ENCODE results near the gene TNFSF11.

The TNFSF11 gene

GRCh38 chr13:42615691-42616090 lies 41.7 kb downstream of the TNFSF11 start:
- Histone ChIP-seq H3K9me3 (ENCODE audit: insufficient read depth, low read depth, low read length) (no peaks in the 10 kb centered on the region), H3K79me2 (ENCODE audit: insufficient read depth, low read length) (no peaks in the 10 kb centered on the region), H3K9me2 (replicated peaks; ENCODE audit: low read depth, low read length) (no peaks in the 10 kb centered on the region), H3K9ac (ENCODE audit: low read depth, low read length, poor library complexity, severe bottlenecking) (no peak overlapping the region), H3K4me2 (ENCODE audit: low read depth, low read length, poor library complexity, severe bottlenecking) (no peak overlapping the region), H3K27me3 (ENCODE audit: insufficient read depth, low read length, poor library complexity, severe bottlenecking) (no peaks in the 10 kb centered on the region), H4K20me1 (ENCODE audit: insufficient read depth, low read length, poor library complexity, severe bottlenecking) (no peaks in the 10 kb centered on the region), H3K4me3 (ENCODE audit: low read length, poor library complexity, severe bottlenecking) (no peak overlapping the region), H3K4me1 (ENCODE audit: insufficient read depth, low read length, poor library complexity, severe bottlenecking) (no peaks in the 10 kb centered on the region), H3F3A (ENCODE audit: low read depth) (no peaks in the 10 kb centered on the region), H3K36me3 (ENCODE audit: insufficient read depth, low read length) (no peaks in the 10 kb centered on the region), H2AFZ (ENCODE audit: low read length) (no peak overlapping the region)
- TF ChIP-seq EZH2phosphoT487 (IDR thresholded peaks at IDR 0.05; ENCODE audit: borderline replicate concordance): no peak
- TF ChIP-seq, protein P1, sequence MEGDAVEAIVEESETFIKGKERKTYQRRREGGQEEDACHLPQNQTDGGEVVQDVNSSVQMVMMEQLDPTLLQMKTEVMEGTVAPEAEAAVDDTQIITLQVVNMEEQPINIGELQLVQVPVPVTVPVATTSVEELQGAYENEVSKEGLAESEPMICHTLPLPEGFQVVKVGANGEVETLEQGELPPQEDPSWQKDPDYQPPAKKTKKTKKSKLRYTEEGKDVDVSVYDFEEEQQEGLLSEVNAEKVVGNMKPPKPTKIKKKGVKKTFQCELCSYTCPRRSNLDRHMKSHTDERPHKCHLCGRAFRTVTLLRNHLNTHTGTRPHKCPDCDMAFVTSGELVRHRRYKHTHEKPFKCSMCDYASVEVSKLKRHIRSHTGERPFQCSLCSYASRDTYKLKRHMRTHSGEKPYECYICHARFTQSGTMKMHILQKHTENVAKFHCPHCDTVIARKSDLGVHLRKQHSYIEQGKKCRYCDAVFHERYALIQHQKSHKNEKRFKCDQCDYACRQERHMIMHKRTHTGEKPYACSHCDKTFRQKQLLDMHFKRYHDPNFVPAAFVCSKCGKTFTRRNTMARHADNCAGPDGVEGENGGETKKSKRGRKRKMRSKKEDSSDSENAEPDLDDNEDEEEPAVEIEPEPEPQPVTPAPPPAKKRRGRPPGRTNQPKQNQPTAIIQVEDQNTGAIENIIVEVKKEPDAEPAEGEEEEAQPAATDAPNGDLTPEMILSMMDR (conservative IDR thresholded peaks at IDR 0.05; ENCODE audit: low read length): no peak

GRCh38 chr13:42617221-42617620 lies 43.3 kb downstream of the TNFSF11 start:
- no peaks in the 10 kb centered on the region for H3K4me1 ChIP-seq (ENCODE audit: insufficient read depth, low read length, poor library complexity, severe bottlenecking)
- TF ChIP-seq, protein P1 (conservative IDR thresholded peaks at IDR 0.05; ENCODE audit: low read length): no peak
- TF ChIP-seq EZH2phosphoT487 (IDR thresholded peaks at IDR 0.05; ENCODE audit: borderline replicate concordance): no peak
- H3K4me2 ChIP-seq (ENCODE audit: low read depth, low read length, poor library complexity, severe bottlenecking): no peak overlapping the region
- no peak overlapping the region for H2AFZ ChIP-seq (ENCODE audit: low read length)
- H3K9me2 ChIP-seq (replicated peaks; ENCODE audit: low read depth, low read length): no peaks in the 10 kb centered on the region
- no peaks in the 10 kb centered on the region for H3K9me3 ChIP-seq (ENCODE audit: insufficient read depth, low read depth, low read length)
- H4K20me1 ChIP-seq (ENCODE audit: insufficient read depth, low read length, poor library complexity, severe bottlenecking): no peaks in the 10 kb centered on the region
- no peaks in the 10 kb centered on the region for H3K27me3 ChIP-seq (ENCODE audit: insufficient read depth, low read length, poor library complexity, severe bottlenecking)
- H3K79me2 ChIP-seq (ENCODE audit: insufficient read depth, low read length): no peaks in the 10 kb centered on the region
- H3K4me3 ChIP-seq (ENCODE audit: low read length, poor library complexity, severe bottlenecking): no peak overlapping the region
- no peaks in the 10 kb centered on the region for H3K36me3 ChIP-seq (ENCODE audit: insufficient read depth, low read length)
- no peaks in the 10 kb centered on the region for H3F3A ChIP-seq (ENCODE audit: low read depth)
- no peak overlapping the region for H3K9ac ChIP-seq (ENCODE audit: low read depth, low read length, poor library complexity, severe bottlenecking)

- Histone ChIP-seq H3K9ac (ENCODE audit: low read depth, low read length, poor library complexity, severe bottlenecking) (no peak overlapping the region), H3K9me3 (ENCODE audit: insufficient read depth, low read depth, low read length) (no peaks in the 10 kb centered on the region), H3K79me2 (ENCODE audit: insufficient read depth, low read length) (no peaks in the 10 kb centered on the region), H3K4me1 (ENCODE audit: insufficient read depth, low read length, poor library complexity, severe bottlenecking) (no peaks in the 10 kb centered on the region), H3K27me3 (ENCODE audit: insufficient read depth, low read length, poor library complexity, severe bottlenecking) (no peaks in the 10 kb centered on the region), H3K4me2 (ENCODE audit: low read depth, low read length, poor library complexity, severe bottlenecking) (no peak overlapping the region), H3K36me3 (ENCODE audit: insufficient read depth, low read length) (no peaks in the 10 kb centered on the region), H2AFZ (ENCODE audit: low read length) (no peak overlapping the region), H3K9me2 (replicated peaks; ENCODE audit: low read depth, low read length) (no peaks in the 10 kb centered on the region), H3K4me3 (ENCODE audit: low read length, poor library complexity, severe bottlenecking) (no peak overlapping the region), H4K20me1 (ENCODE audit: insufficient read depth, low read length, poor library complexity, severe bottlenecking) (no peaks in the 10 kb centered on the region), H3F3A (ENCODE audit: low read depth) (no peaks in the 10 kb centered on the region)
- no peak for TF ChIP-seq EZH2phosphoT487 (IDR thresholded peaks at IDR 0.05; ENCODE audit: borderline replicate concordance)
These were observed 50.0 kb downstream of the TNFSF11 start for GRCh38 chr13:42623916-42624315.

- H2AFZ ChIP-seq (ENCODE audit: low read length): no peak overlapping the region
- no peaks in the 10 kb centered on the region for H3K4me1 ChIP-seq (ENCODE audit: insufficient read depth, low read length, poor library complexity, severe bottlenecking)
- H3F3A ChIP-seq (ENCODE audit: low read depth): no peaks in the 10 kb centered on the region
- no peaks in the 10 kb centered on the region for H3K9me3 ChIP-seq (ENCODE audit: insufficient read depth, low read depth, low read length)
- no peaks in the 10 kb centered on the region for H3K36me3 ChIP-seq (ENCODE audit: insufficient read depth, low read length)
- no peaks in the 10 kb centered on the region for H4K20me1 ChIP-seq (ENCODE audit: insufficient read depth, low read length, poor library complexity, severe bottlenecking)
- H3K27me3 ChIP-seq (ENCODE audit: insufficient read depth, low read length, poor library complexity, severe bottlenecking): no peaks in the 10 kb centered on the region
- H3K4me3 ChIP-seq (ENCODE audit: low read length, poor library complexity, severe bottlenecking): no peak overlapping the region
- no peak for TF ChIP-seq EZH2phosphoT487 (IDR thresholded peaks at IDR 0.05; ENCODE audit: borderline replicate concordance)
- H3K9me2 ChIP-seq (replicated peaks; ENCODE audit: low read depth, low read length): no peaks in the 10 kb centered on the region
- H3K79me2 ChIP-seq (ENCODE audit: insufficient read depth, low read length): no peaks in the 10 kb centered on the region
- no peak overlapping the region for H3K4me2 ChIP-seq (ENCODE audit: low read depth, low read length, poor library complexity, severe bottlenecking)
- no peak overlapping the region for H3K9ac ChIP-seq (ENCODE audit: low read depth, low read length, poor library complexity, severe bottlenecking)
These were observed 51.7 kb downstream of the TNFSF11 start for GRCh38 chr13:42625611-42626010.

Measured in Loucy (cell line).